Measurements from ENCODE around the gene PPP1R16B.
"Not testable (repeated sequence)": the region's sequence is repeated elsewhere in the genome, so short reads cannot be mapped to it uniquely, and the experiment has no call there.

Gene PPP1R16B

GRCh38 chr20:38771621-38772020 is 33.9 kb upstream of the PPP1R16B start:
- H3K4me3 ChIP-seq (ENCODE audit: low read depth in 1 of 2, low read length in 2 of 2) = no peak overlapping the region
- no peaks in the 10 kb centered on the region for H3K27me3 ChIP-seq (ENCODE audit: low read depth, low read length)
- no peaks in the 10 kb centered on the region for H3K4me1 ChIP-seq (ENCODE audit: control insufficient read depth in 1 of 2, insufficient read depth in 2 of 2, low read length in 2 of 2)
- H3K36me3 ChIP-seq (ENCODE audit: control insufficient read depth in 1 of 2, insufficient read depth in 2 of 2, low read length in 2 of 2) = peaks cover 43 to 95% of the 10 kb centered on the region in 2 donors
- no peaks in the 10 kb centered on the region for H3K9me3 ChIP-seq (ENCODE audit: control insufficient read depth in 1 of 2, low read length in 2 of 2)
- no peak overlapping the region for H3K27ac ChIP-seq (ENCODE audit: low read length)

GRCh38 chr20:38774167-38774566 is 31.3 kb upstream of the PPP1R16B start:
- Histone ChIP-seq H3K27me3 (ENCODE audit: low read depth, low read length) (no peaks in the 10 kb centered on the region), H3K4me3 (ENCODE audit: low read depth in 1 of 2, low read length in 2 of 2) (no peak overlapping the region), H3K27ac (ENCODE audit: low read length) (no peak overlapping the region), H3K4me1 (ENCODE audit: control insufficient read depth in 1 of 2, insufficient read depth in 2 of 2, low read length in 2 of 2) (no peaks in the 10 kb centered on the region), H3K36me3 (ENCODE audit: control insufficient read depth in 1 of 2, insufficient read depth in 2 of 2, low read length in 2 of 2) (peaks cover 31 to 73% of the 10 kb centered on the region in 2 donors), H3K9me3 (ENCODE audit: control insufficient read depth in 1 of 2, low read length in 2 of 2) (no peaks in the 10 kb centered on the region)

- H3K9me3 ChIP-seq (ENCODE audit: control insufficient read depth in 1 of 2, low read length in 2 of 2) = no peaks in the 10 kb centered on the region
- H3K4me1 ChIP-seq (ENCODE audit: control insufficient read depth in 1 of 2, insufficient read depth in 2 of 2, low read length in 2 of 2) = no peaks in the 10 kb centered on the region
- H3K27ac ChIP-seq (ENCODE audit: low read length) = no peak overlapping the region
- H3K4me3 ChIP-seq (ENCODE audit: low read depth in 1 of 2, low read length in 2 of 2) = no peak overlapping the region
- H3K36me3 ChIP-seq (ENCODE audit: control insufficient read depth in 1 of 2, insufficient read depth in 2 of 2, low read length in 2 of 2) = peaks cover 26 to 51% of the 10 kb centered on the region in 2 donors
- no peaks in the 10 kb centered on the region for H3K27me3 ChIP-seq (ENCODE audit: low read depth, low read length)
Observed at GRCh38 chr20:38776363-38776762, 29.1 kb upstream of the PPP1R16B start.

GRCh38 chr20:38779247-38780097 is 26.0 kb upstream of the PPP1R16B start:
- no peak overlapping the region for H3K27ac ChIP-seq (ENCODE audit: low read length)
- H3K4me3 ChIP-seq (ENCODE audit: low read depth in 1 of 2, low read length in 2 of 2) = no peak overlapping the region
- H3K4me1 ChIP-seq (ENCODE audit: control insufficient read depth in 1 of 2, insufficient read depth in 2 of 2, low read length in 2 of 2) = no peaks in the 10 kb centered on the region
- H3K27me3 ChIP-seq (ENCODE audit: low read depth, low read length) = no peaks in the 10 kb centered on the region
- H3K9me3 ChIP-seq (ENCODE audit: control insufficient read depth in 1 of 2, low read length in 2 of 2) = no peaks in the 10 kb centered on the region
- H3K36me3 ChIP-seq (ENCODE audit: control insufficient read depth in 1 of 2, insufficient read depth in 2 of 2, low read length in 2 of 2) = peaks cover 2 to 19% of the 10 kb centered on the region in 2 donors

GRCh38 chr20:38782275-38782674 is 23.2 kb upstream of the PPP1R16B start:
- Histone ChIP-seq H3K36me3 (ENCODE audit: control insufficient read depth in 1 of 2, insufficient read depth in 2 of 2, low read length in 2 of 2) (no peaks in the 10 kb centered on the region), H3K4me3 (ENCODE audit: low read depth in 1 of 2, low read length in 2 of 2) (no peak overlapping the region), H3K27ac (ENCODE audit: low read length) (no peak overlapping the region), H3K9me3 (ENCODE audit: control insufficient read depth in 1 of 2, low read length in 2 of 2) (no peaks in the 10 kb centered on the region), H3K27me3 (ENCODE audit: low read depth, low read length) (no peaks in the 10 kb centered on the region), H3K4me1 (ENCODE audit: control insufficient read depth in 1 of 2, insufficient read depth in 2 of 2, low read length in 2 of 2) (no peaks in the 10 kb centered on the region)

GRCh38 chr20:38787870-38788269 is 17.6 kb upstream of the PPP1R16B start:
- Histone ChIP-seq H3K27me3 (ENCODE audit: low read depth, low read length) (no peaks in the 10 kb centered on the region), H3K4me1 (ENCODE audit: control insufficient read depth in 1 of 2, insufficient read depth in 2 of 2, low read length in 2 of 2) (no peaks in the 10 kb centered on the region)

GRCh38 chr20:38789503-38790199 is 15.8 kb upstream of the PPP1R16B start:
- Histone ChIP-seq H3K9me3 (ENCODE audit: control insufficient read depth in 1 of 2, low read length in 2 of 2) (no peaks in the 10 kb centered on the region), H3K27ac (ENCODE audit: low read length) (no peak overlapping the region), H3K36me3 (ENCODE audit: control insufficient read depth in 1 of 2, insufficient read depth in 2 of 2, low read length in 2 of 2) (no peaks in the 10 kb centered on the region), H3K4me3 (ENCODE audit: low read depth in 1 of 2, low read length in 2 of 2) (no peak overlapping the region), H3K4me1 (ENCODE audit: control insufficient read depth in 1 of 2, insufficient read depth in 2 of 2, low read length in 2 of 2) (no peaks in the 10 kb centered on the region), H3K27me3 (ENCODE audit: low read depth, low read length) (no peaks in the 10 kb centered on the region)

More at GRCh38 chr20:38787870-38788269, 17.6 kb upstream of the PPP1R16B start:
- Histone ChIP-seq H3K9me3 (ENCODE audit: control insufficient read depth in 1 of 2, low read length in 2 of 2) (no peaks in the 10 kb centered on the region), H3K36me3 (ENCODE audit: control insufficient read depth in 1 of 2, insufficient read depth in 2 of 2, low read length in 2 of 2) (no peaks in the 10 kb centered on the region), H3K4me3 (ENCODE audit: low read depth in 1 of 2, low read length in 2 of 2) (no peak overlapping the region), H3K27ac (ENCODE audit: low read length) (no peak overlapping the region)

GRCh38 chr20:38790200-38791053 is 15.1 kb upstream of the PPP1R16B start:
- H3K9me3 ChIP-seq (ENCODE audit: control insufficient read depth in 1 of 2, low read length in 2 of 2) = no peaks in the 10 kb centered on the region
- no peaks in the 10 kb centered on the region for H3K27me3 ChIP-seq (ENCODE audit: low read depth, low read length)
- H3K4me1 ChIP-seq (ENCODE audit: control insufficient read depth in 1 of 2, insufficient read depth in 2 of 2, low read length in 2 of 2) = no peaks in the 10 kb centered on the region
- H3K36me3 ChIP-seq (ENCODE audit: control insufficient read depth in 1 of 2, insufficient read depth in 2 of 2, low read length in 2 of 2) = no peaks in the 10 kb centered on the region
- no peak overlapping the region for H3K27ac ChIP-seq (ENCODE audit: low read length)
- no peak overlapping the region for H3K4me3 ChIP-seq (ENCODE audit: low read depth in 1 of 2, low read length in 2 of 2)

GRCh38 chr20:38791291-38791690 is 14.2 kb upstream of the PPP1R16B start:
- H3K27me3 ChIP-seq (ENCODE audit: low read depth, low read length) = no peaks in the 10 kb centered on the region
- H3K4me1 ChIP-seq (ENCODE audit: control insufficient read depth in 1 of 2, insufficient read depth in 2 of 2, low read length in 2 of 2) = no peaks in the 10 kb centered on the region
- H3K27ac ChIP-seq (ENCODE audit: low read length) = no peak overlapping the region
- H3K4me3 ChIP-seq (ENCODE audit: low read depth in 1 of 2, low read length in 2 of 2) = no peak overlapping the region
- no peaks in the 10 kb centered on the region for H3K9me3 ChIP-seq (ENCODE audit: control insufficient read depth in 1 of 2, low read length in 2 of 2)
- no peaks in the 10 kb centered on the region for H3K36me3 ChIP-seq (ENCODE audit: control insufficient read depth in 1 of 2, insufficient read depth in 2 of 2, low read length in 2 of 2)

- Histone ChIP-seq H3K27me3 (ENCODE audit: low read depth, low read length) (no peaks in the 10 kb centered on the region), H3K36me3 (ENCODE audit: control insufficient read depth in 1 of 2, insufficient read depth in 2 of 2, low read length in 2 of 2) (no peaks in the 10 kb centered on the region), H3K4me1 (ENCODE audit: control insufficient read depth in 1 of 2, insufficient read depth in 2 of 2, low read length in 2 of 2) (no peaks in the 10 kb centered on the region), H3K4me3 (ENCODE audit: low read depth in 1 of 2, low read length in 2 of 2) (no peak overlapping the region), H3K27ac (ENCODE audit: low read length) (no peak overlapping the region), H3K9me3 (ENCODE audit: control insufficient read depth in 1 of 2, low read length in 2 of 2) (no peaks in the 10 kb centered on the region)
Observed at GRCh38 chr20:38791940-38792339, 13.6 kb upstream of the PPP1R16B start.

GRCh38 chr20:38794057-38794456 is 11.4 kb upstream of the PPP1R16B start:
- not testable (repeated sequence) for H3K4me1 ChIP-seq (ENCODE audit: control insufficient read depth in 1 of 2, insufficient read depth in 2 of 2, low read length in 2 of 2); H3K27me3 ChIP-seq (ENCODE audit: low read depth, low read length); H3K36me3 ChIP-seq (ENCODE audit: control insufficient read depth in 1 of 2, insufficient read depth in 2 of 2, low read length in 2 of 2); H3K4me3 ChIP-seq (ENCODE audit: low read depth in 1 of 2, low read length in 2 of 2); H3K27ac ChIP-seq (ENCODE audit: low read length); H3K9me3 ChIP-seq (ENCODE audit: control insufficient read depth in 1 of 2, low read length in 2 of 2)
